Measurements from ENCODE around the gene RAPGEF4.

RAPGEF4 gene

GRCh38 chr2:173021939-173022371 lies 286.3 kb downstream of the RAPGEF4 start:
- no peak overlapping the region for H3K27ac ChIP-seq (ENCODE audit: low read depth, low read length)
- H3K4me3 ChIP-seq (ENCODE audit: low read depth in 1 of 2, low read length in 2 of 2): no peak overlapping the region

DNA sequence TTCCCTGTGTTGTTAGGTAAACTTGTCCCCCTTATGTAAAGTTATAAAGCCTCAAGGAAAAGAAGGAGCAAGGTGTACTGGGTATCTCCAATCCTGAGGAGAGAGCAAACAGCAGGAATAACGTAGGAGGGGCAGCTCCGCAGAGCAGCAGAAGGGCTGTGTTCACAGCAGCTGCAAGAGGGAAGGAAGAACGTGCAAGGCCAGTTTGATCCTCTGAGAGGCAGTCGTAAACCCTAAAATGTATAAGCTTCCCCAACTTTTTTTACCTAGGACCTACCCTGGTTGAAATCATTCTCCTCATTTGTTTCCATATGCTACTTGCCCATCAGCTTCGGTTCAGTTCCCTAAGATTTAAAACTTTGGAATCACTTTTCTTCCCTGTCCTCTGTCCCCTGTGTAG lies 288.1 kb downstream of the RAPGEF4 start:
- Histone ChIP-seq H3K27me3 (ENCODE audit: control insufficient read depth in 1 of 2, insufficient read depth in 2 of 2, low read length in 2 of 2) (no peaks in the 10 kb centered on the region), H3K27ac (ENCODE audit: low read depth, low read length) (no peak overlapping the region), H3K36me3 (ENCODE audit: control insufficient read depth in 1 of 2, insufficient read depth in 2 of 2, low read length in 2 of 2) (no peaks in the 10 kb centered on the region), H3K9ac (ENCODE audit: low read depth in 1 of 2, low read length in 2 of 2) (no peak overlapping the region), H3K4me3 (ENCODE audit: low read depth in 1 of 2, low read length in 2 of 2) (no peak overlapping the region), H3K9me3 (ENCODE audit: control insufficient read depth in 1 of 2, low read length in 2 of 2) (no peaks in the 10 kb centered on the region), H3K4me1 (ENCODE audit: control insufficient read depth in 1 of 2, insufficient read depth in 2 of 2, low read length in 2 of 2) (peaks cover 5 to 15% of the 10 kb centered on the region in 2 donors)

More at GRCh38 chr2:173021939-173022371, 286.3 kb downstream of the RAPGEF4 start:
- Histone ChIP-seq H3K36me3 (ENCODE audit: control insufficient read depth in 1 of 2, insufficient read depth in 2 of 2, low read length in 2 of 2) (no peaks in the 10 kb centered on the region), H3K9me3 (ENCODE audit: control insufficient read depth in 1 of 2, low read length in 2 of 2) (no peaks in the 10 kb centered on the region), H3K27me3 (ENCODE audit: control insufficient read depth in 1 of 2, insufficient read depth in 2 of 2, low read length in 2 of 2) (no peaks in the 10 kb centered on the region), H3K9ac (ENCODE audit: low read depth in 1 of 2, low read length in 2 of 2) (no peak overlapping the region), H3K4me1 (ENCODE audit: control insufficient read depth in 1 of 2, insufficient read depth in 2 of 2, low read length in 2 of 2) (no peaks in the 10 kb centered on the region)

DNA sequence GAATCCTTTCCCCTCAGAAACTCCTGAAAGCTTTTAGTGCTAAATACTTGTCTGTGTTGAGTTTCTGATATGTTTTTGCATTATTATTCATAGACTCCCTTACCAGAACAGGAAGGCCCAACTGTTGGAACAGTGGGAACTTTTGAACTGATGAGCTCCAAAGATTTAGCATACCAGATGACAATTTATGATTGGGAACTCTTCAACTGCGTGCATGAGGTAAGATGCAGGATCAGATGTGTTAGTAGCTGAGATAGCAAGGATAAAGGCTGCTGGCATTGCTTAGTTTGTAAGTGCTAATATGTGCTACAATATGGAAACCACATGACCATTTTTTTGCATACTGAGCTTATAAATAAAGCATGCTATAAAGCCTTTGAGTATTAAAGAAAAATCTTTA lies 290.8 kb downstream of the RAPGEF4 start:
- H3K4me1 ChIP-seq (ENCODE audit: control insufficient read depth in 1 of 2, insufficient read depth in 2 of 2, low read length in 2 of 2): peaks cover 7 to 23% of the 10 kb centered on the region in 2 donors
- no peak overlapping the region for H3K9ac ChIP-seq (ENCODE audit: low read depth in 1 of 2, low read length in 2 of 2)
- H3K27ac ChIP-seq (ENCODE audit: low read depth, low read length): no peak overlapping the region
- no peaks in the 10 kb centered on the region for H3K27me3 ChIP-seq (ENCODE audit: control insufficient read depth in 1 of 2, insufficient read depth in 2 of 2, low read length in 2 of 2)
- H3K4me3 ChIP-seq (ENCODE audit: low read depth in 1 of 2, low read length in 2 of 2): no peak overlapping the region
- no peaks in the 10 kb centered on the region for H3K9me3 ChIP-seq (ENCODE audit: control insufficient read depth in 1 of 2, low read length in 2 of 2)
- H3K36me3 ChIP-seq (ENCODE audit: control insufficient read depth in 1 of 2, insufficient read depth in 2 of 2, low read length in 2 of 2): no peaks in the 10 kb centered on the region

DNA sequence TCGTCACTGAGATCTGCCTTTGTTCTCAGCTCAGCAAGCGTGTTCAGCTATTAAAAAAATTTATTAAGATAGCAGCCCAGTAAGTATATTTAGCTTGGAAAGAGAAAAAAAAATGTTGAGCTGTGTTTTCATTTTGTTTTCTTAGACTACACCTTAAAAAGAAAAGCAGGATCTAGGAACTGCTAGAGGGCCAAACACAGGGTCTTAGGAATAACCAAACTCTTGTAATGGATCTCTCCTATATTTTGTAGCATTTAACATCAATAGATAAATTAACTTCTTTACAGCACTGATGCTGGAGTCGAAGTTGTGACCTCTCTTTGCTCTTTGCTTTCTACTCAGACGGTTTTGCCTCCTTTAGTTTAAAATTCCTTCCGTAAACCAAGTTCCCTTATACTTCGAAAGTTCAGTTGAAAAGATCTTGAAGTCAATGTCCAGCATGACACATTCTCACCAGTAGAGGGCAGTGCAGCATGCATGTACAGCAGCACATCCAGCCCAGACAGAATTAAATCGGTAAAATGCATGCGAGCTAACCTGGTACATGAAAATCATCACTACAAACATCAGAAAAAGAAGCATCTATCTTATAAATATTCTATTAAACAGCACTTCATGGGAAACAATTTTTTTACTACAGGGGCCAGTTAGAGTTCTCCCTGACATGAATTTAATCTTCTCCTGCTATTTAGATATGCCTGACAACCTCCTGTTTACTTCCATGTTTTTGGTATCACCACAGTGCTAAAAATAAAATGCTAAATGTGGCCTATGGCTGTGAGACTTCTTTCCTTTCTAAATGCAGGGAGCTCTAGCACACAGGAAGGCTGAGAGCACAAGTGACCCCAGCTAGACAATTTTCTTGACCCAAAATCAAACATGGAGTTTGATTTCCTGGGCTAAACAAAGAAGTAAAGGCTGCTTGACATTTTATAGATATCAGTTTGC lies 291.8 kb downstream of the RAPGEF4 start:
- H3K4me1 ChIP-seq (ENCODE audit: control insufficient read depth in 1 of 2, insufficient read depth in 2 of 2, low read length in 2 of 2): peaks cover 7 to 23% of the 10 kb centered on the region in 2 donors
- H3K9ac ChIP-seq (ENCODE audit: low read depth in 1 of 2, low read length in 2 of 2): no peak overlapping the region
- no peaks in the 10 kb centered on the region for H3K36me3 ChIP-seq (ENCODE audit: control insufficient read depth in 1 of 2, insufficient read depth in 2 of 2, low read length in 2 of 2)
- no peaks in the 10 kb centered on the region for H3K27me3 ChIP-seq (ENCODE audit: control insufficient read depth in 1 of 2, insufficient read depth in 2 of 2, low read length in 2 of 2)
- H3K27ac ChIP-seq (ENCODE audit: low read depth, low read length): no peak overlapping the region
- H3K9me3 ChIP-seq (ENCODE audit: control insufficient read depth in 1 of 2, low read length in 2 of 2): no peaks in the 10 kb centered on the region
- H3K4me3 ChIP-seq (ENCODE audit: low read depth in 1 of 2, low read length in 2 of 2): no peak overlapping the region

- Histone ChIP-seq H3K27ac (ENCODE audit: low read depth, low read length) (no peak overlapping the region), H3K9ac (ENCODE audit: low read depth in 1 of 2, low read length in 2 of 2) (no peak overlapping the region), H3K4me3 (ENCODE audit: low read depth in 1 of 2, low read length in 2 of 2) (no peak overlapping the region), H3K36me3 (ENCODE audit: control insufficient read depth in 1 of 2, insufficient read depth in 2 of 2, low read length in 2 of 2) (no peaks in the 10 kb centered on the region), H3K4me1 (ENCODE audit: control insufficient read depth in 1 of 2, insufficient read depth in 2 of 2, low read length in 2 of 2) (peaks cover 7 to 23% of the 10 kb centered on the region in 2 donors), H3K9me3 (ENCODE audit: control insufficient read depth in 1 of 2, low read length in 2 of 2) (no peaks in the 10 kb centered on the region), H3K27me3 (ENCODE audit: control insufficient read depth in 1 of 2, insufficient read depth in 2 of 2, low read length in 2 of 2) (no peaks in the 10 kb centered on the region)
Observed at GRCh38 chr2:173028141-173028540, 292.5 kb downstream of the RAPGEF4 start.

DNA sequence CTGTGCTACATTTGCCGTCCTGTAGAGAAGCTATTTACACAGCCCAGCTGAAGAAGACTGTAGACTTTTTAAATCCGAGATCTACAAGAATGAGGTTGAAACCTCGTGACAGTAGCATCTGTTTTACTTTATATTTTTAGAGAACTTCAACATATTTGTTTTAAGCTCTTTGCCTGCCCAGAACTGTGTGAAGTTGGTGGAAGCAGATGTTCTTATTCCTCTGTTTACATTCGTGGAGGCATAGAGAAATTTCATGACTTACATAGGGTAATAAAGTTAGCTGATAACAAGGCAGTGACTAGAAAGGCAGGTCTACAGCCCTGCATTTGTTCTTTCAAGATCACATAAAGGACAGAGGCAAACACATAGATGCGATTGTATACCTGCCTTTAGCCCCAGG lies 293.0 kb downstream of the RAPGEF4 start:
- H3K36me3 ChIP-seq (ENCODE audit: control insufficient read depth in 1 of 2, insufficient read depth in 2 of 2, low read length in 2 of 2): no peaks in the 10 kb centered on the region
- no peaks in the 10 kb centered on the region for H3K9me3 ChIP-seq (ENCODE audit: control insufficient read depth in 1 of 2, low read length in 2 of 2)
- H3K27me3 ChIP-seq (ENCODE audit: control insufficient read depth in 1 of 2, insufficient read depth in 2 of 2, low read length in 2 of 2): no peaks in the 10 kb centered on the region
- peaks cover 7 to 23% of the 10 kb centered on the region in 2 donors for H3K4me1 ChIP-seq (ENCODE audit: control insufficient read depth in 1 of 2, insufficient read depth in 2 of 2, low read length in 2 of 2)
- no peak overlapping the region for H3K9ac ChIP-seq (ENCODE audit: low read depth in 1 of 2, low read length in 2 of 2)
- no peak overlapping the region for H3K27ac ChIP-seq (ENCODE audit: low read depth, low read length)
- no peak overlapping the region for H3K4me3 ChIP-seq (ENCODE audit: low read depth in 1 of 2, low read length in 2 of 2)

DNA sequence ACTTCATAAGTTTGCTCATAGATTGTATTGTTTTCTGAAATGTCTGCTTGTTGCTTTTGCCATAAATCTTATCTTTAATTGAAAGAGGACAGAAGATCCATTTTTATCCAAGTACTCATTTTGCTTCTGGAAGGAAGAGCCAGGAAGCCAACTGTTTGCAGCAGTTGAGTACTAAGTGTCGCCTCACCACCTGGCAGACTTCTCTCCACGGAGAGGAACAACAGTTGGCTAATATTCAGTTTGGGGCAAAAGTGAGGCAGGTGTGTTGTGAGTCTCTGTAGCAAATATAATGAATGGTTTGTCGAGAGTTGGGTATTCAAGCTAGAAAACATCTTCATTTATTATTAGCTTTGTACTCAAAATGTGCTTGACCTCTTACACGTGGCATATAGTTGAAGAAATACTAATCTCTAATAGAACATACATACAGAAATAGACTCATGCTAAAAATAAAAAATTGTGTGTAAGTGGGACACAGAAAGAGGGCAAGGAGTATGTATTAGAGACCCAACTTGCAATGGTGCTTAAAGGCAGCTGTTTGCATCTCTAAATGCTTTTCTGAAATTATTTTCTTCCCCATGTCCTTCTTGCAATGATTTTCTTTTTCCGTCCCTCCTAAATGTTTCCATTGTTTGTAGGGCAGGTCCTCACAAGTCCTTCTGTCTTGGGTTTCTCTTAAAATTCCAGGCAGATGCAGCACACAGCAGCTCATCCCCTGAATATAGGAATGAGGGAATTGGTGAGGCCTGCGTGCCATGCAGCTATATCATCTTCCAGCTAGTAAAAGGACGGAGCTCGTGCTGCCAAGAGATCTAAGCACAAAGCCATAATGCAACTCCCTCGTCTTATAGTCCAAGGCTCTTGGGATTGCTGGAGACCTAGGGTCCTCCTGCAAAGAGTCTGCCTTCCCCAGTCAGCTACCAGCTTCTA lies 295.2 kb downstream of the RAPGEF4 start:
- Histone ChIP-seq H3K36me3 (ENCODE audit: control insufficient read depth in 1 of 2, insufficient read depth in 2 of 2, low read length in 2 of 2) (no peaks in the 10 kb centered on the region), H3K27ac (ENCODE audit: low read depth, low read length) (no peak overlapping the region), H3K4me1 (ENCODE audit: control insufficient read depth in 1 of 2, insufficient read depth in 2 of 2, low read length in 2 of 2) (peaks cover 7 to 25% of the 10 kb centered on the region in 2 donors), H3K4me3 (ENCODE audit: low read depth in 1 of 2, low read length in 2 of 2) (no peak overlapping the region), H3K27me3 (ENCODE audit: control insufficient read depth in 1 of 2, insufficient read depth in 2 of 2, low read length in 2 of 2) (no peaks in the 10 kb centered on the region), H3K9me3 (ENCODE audit: control insufficient read depth in 1 of 2, low read length in 2 of 2) (no peaks in the 10 kb centered on the region), H3K9ac (ENCODE audit: low read depth in 1 of 2, low read length in 2 of 2) (no peak overlapping the region)

GRCh38 chr2:173032032-173032431 lies 296.4 kb downstream of the RAPGEF4 start:
- Histone ChIP-seq H3K9ac (ENCODE audit: low read depth in 1 of 2, low read length in 2 of 2) (no peak overlapping the region), H3K27ac (ENCODE audit: low read depth, low read length) (no peak overlapping the region), H3K27me3 (ENCODE audit: control insufficient read depth in 1 of 2, insufficient read depth in 2 of 2, low read length in 2 of 2) (no peaks in the 10 kb centered on the region), H3K4me1 (ENCODE audit: control insufficient read depth in 1 of 2, insufficient read depth in 2 of 2, low read length in 2 of 2) (peaks cover 7 to 32% of the 10 kb centered on the region in 2 donors), H3K36me3 (ENCODE audit: control insufficient read depth in 1 of 2, insufficient read depth in 2 of 2, low read length in 2 of 2) (no peaks in the 10 kb centered on the region), H3K9me3 (ENCODE audit: control insufficient read depth in 1 of 2, low read length in 2 of 2) (no peaks in the 10 kb centered on the region), H3K4me3 (ENCODE audit: low read depth in 1 of 2, low read length in 2 of 2) (no peak overlapping the region)

DNA sequence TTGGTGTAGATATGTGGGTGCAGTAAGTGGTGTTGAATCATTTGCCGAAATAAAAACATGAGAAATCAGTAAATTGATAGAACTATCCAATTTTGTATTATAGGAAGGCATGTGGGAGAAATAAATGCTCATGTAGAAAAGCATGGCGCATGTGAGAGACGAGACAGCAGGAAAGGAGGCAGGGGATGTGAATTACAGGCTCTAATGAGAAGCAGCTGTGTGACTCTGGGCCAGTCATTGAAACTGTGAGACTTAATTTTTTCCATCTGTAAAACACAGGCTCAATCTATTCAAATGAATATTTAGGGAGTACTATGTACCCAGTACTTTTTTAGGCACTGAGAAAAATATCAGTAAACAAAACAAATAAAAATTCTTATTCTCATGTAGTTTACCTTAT lies 297.4 kb downstream of the RAPGEF4 start:
- Histone ChIP-seq H3K27me3 (ENCODE audit: control insufficient read depth in 1 of 2, insufficient read depth in 2 of 2, low read length in 2 of 2) (no peaks in the 10 kb centered on the region), H3K4me3 (ENCODE audit: low read depth in 1 of 2, low read length in 2 of 2) (no peak overlapping the region), H3K4me1 (ENCODE audit: control insufficient read depth in 1 of 2, insufficient read depth in 2 of 2, low read length in 2 of 2) (peaks cover 11 to 32% of the 10 kb centered on the region in 2 donors), H3K36me3 (ENCODE audit: control insufficient read depth in 1 of 2, insufficient read depth in 2 of 2, low read length in 2 of 2) (no peaks in the 10 kb centered on the region), H3K9ac (ENCODE audit: low read depth in 1 of 2, low read length in 2 of 2) (no peak overlapping the region), H3K9me3 (ENCODE audit: control insufficient read depth in 1 of 2, low read length in 2 of 2) (no peaks in the 10 kb centered on the region), H3K27ac (ENCODE audit: low read depth, low read length) (no peak overlapping the region)

- peaks cover 7 to 23% of the 10 kb centered on the region in 2 donors for H3K4me1 ChIP-seq (ENCODE audit: control insufficient read depth in 1 of 2, insufficient read depth in 2 of 2, low read length in 2 of 2)
- H3K9ac ChIP-seq (ENCODE audit: low read depth in 1 of 2, low read length in 2 of 2): no peak overlapping the region
- no peak overlapping the region for H3K27ac ChIP-seq (ENCODE audit: low read depth, low read length)
- no peaks in the 10 kb centered on the region for H3K36me3 ChIP-seq (ENCODE audit: control insufficient read depth in 1 of 2, insufficient read depth in 2 of 2, low read length in 2 of 2)
- H3K4me3 ChIP-seq (ENCODE audit: low read depth in 1 of 2, low read length in 2 of 2): no peak overlapping the region
- H3K9me3 ChIP-seq (ENCODE audit: control insufficient read depth in 1 of 2, low read length in 2 of 2): no peaks in the 10 kb centered on the region
- H3K27me3 ChIP-seq (ENCODE audit: control insufficient read depth in 1 of 2, insufficient read depth in 2 of 2, low read length in 2 of 2): no peaks in the 10 kb centered on the region
Observed at GRCh38 chr2:173034143-173034542, 298.5 kb downstream of the RAPGEF4 start.

Measured in duodenal mucosa (tissue), 2 donors.